GM19397 (cell line): ENCODE results near the gene XPNPEP1.

Experiments used
- ATAC-seq: cut with Tn5 transposase; IDR thresholded peaks from one replicate; pipeline ENCODE4 v1.9.1; 2021; ENCODE audit warnings: mild to moderate bottlenecking, moderate library complexity; ENCODE audit not compliant: unreplicated experiment

The XPNPEP1 gene

GRCh38 chr10:109820620-109821405 is 102.5 kb downstream of the XPNPEP1 start:
- ATAC-seq = no peak

DNA sequence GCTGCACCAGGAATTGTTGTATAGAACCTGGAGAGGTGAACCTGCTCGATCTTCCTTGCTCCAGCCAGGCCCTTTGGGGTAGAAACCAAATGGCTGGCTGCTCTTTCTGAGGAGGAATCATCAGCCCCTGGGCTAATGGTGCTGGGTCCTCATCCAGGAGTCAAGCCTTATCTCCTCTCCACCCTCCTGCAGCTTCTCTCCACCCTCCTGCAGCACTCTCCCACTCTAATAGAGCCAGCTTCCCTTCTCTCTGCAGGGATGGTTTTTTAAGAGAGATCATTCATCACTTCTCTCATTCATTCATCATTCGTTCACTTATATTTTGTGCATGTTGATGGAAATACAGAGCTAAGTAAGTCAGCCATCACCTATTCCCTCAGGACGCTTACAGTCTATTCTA is 103.5 kb downstream of the XPNPEP1 start:
- no peak for ATAC-seq
